HepG2 (cell line): ENCODE data around the gene FAM43B. TPM values are rescaled to one million over a fixed set of nuclear protein-coding genes. Genes with fewer than 3 reads are reported as not detected.

Experiments
- ARHGAP35 ChIP-seq: sonication (generic); formaldehyde crosslinking; IDR thresholded peaks from 2 replicates; pipeline ENCODE4 v1.9.0; 2022; ENCODE audit warnings: mild to moderate bottlenecking, inconsistent platforms, moderate library complexity, missing genetic modification reagents, borderline replicate concordance
- FOXC1 ChIP-seq: sonication (generic); formaldehyde crosslinking; IDR thresholded peaks from 2 replicates; pipeline ENCODE4 v1.8.0; 2022; ENCODE audit warnings: mild to moderate bottlenecking, missing genetic modification reagents, borderline replicate concordance
- GATAD1 ChIP-seq: IDR thresholded peaks from 2 replicates; pipeline ENCODE4 v1.6.1; 2016; ENCODE audit warnings: missing genetic modification reagents, missing compliant biosample characterization
- MLLT10 ChIP-seq: sonication (generic); formaldehyde crosslinking; IDR thresholded peaks from 2 replicates; pipeline ENCODE4 v1.4.0; 2020; ENCODE audit warnings: missing genetic modification reagents
- PCBP2 ChIP-seq: fragments of 200-400 bp; formaldehyde crosslinking; optimal IDR thresholded peaks from 2 replicates; pipeline ENCODE3; 2018; ENCODE audit warnings: low read length, low read depth; ENCODE audit not compliant: poor library complexity, severe bottlenecking
- RBM39 ChIP-seq: fragments of 200-400 bp; formaldehyde crosslinking; IDR thresholded peaks from one replicate; pipeline ENCODE4 v1.6.1; 2018; ENCODE audit warnings: antibody characterized with exemption, mild to moderate bottlenecking, low read depth, low read length; ENCODE audit not compliant: poor library complexity, severe bottlenecking
- RFX3 ChIP-seq: IDR thresholded peaks from 2 replicates; pipeline ENCODE4 v1.6.1; 2016; ENCODE audit warnings: missing biosample characterization, missing genetic modification reagents
- THAP9 ChIP-seq: sonication (generic); formaldehyde crosslinking; IDR thresholded peaks from 2 replicates; pipeline ENCODE4; 2020; ENCODE audit warnings: missing genetic modification reagents, mild to moderate bottlenecking, borderline replicate concordance
- ZBTB1 ChIP-seq: sonication (generic); formaldehyde crosslinking; IDR thresholded peaks from 2 replicates; pipeline ENCODE4 v1.4.0; 2020; ENCODE audit warnings: missing genetic modification reagents, borderline replicate concordance
- ZBTB25 ChIP-seq: IDR thresholded peaks from 2 replicates; pipeline ENCODE4 v1.6.1; 2018; ENCODE audit warnings: missing genetic modification reagents
- ZKSCAN8 ChIP-seq: IDR thresholded peaks from 2 replicates; pipeline ENCODE4 v1.6.1; 2016; ENCODE audit warnings: borderline replicate concordance, missing genetic modification reagents, missing compliant biosample characterization
- ZNF207 ChIP-seq: fragments of 450-650 bp; IDR thresholded peaks from 2 replicates; pipeline ENCODE4 v1.6.1; 2016; ENCODE audit warnings: antibody characterized with exemption, borderline replicate concordance
- ZNF263 ChIP-seq: sonication (generic); formaldehyde crosslinking; IDR thresholded peaks from 2 replicates; pipeline ENCODE4 v1.4.0; 2020; ENCODE audit warnings: missing genetic modification reagents
- ZNF296 ChIP-seq: sonication (generic); formaldehyde crosslinking; conservative IDR thresholded peaks from 2 replicates; pipeline ENCODE4 v1.5.0; 2020; ENCODE audit warnings: mild to moderate bottlenecking, missing genetic modification reagents
- ZNF362 ChIP-seq: sonication (generic); formaldehyde crosslinking; IDR thresholded peaks from 2 replicates; pipeline ENCODE4 v1.4.0; 2020; ENCODE audit warnings: missing genetic modification reagents, mild to moderate bottlenecking, borderline replicate concordance
- ZNF569 ChIP-seq: sonication (generic); formaldehyde crosslinking; IDR thresholded peaks from 2 replicates; pipeline ENCODE4 v1.5.0; 2020; ENCODE audit warnings: mild to moderate bottlenecking, missing genetic modification reagents, moderate library complexity, borderline replicate concordance
- ZNF639 ChIP-seq: conservative IDR thresholded peaks from 2 replicates; pipeline ENCODE4 v1.6.1; 2018; ENCODE audit warnings: missing genetic modification reagents
- ZNF75D ChIP-seq: sonication (generic); formaldehyde crosslinking; IDR thresholded peaks from 2 replicates; pipeline ENCODE4 v1.8.1; 2023; ENCODE audit warnings: missing genetic modification reagents, mild to moderate bottlenecking, borderline replicate concordance
- ZNF891 ChIP-seq: sonication (generic); formaldehyde crosslinking; IDR thresholded peaks from 2 replicates; pipeline ENCODE4 v1.5.0; 2020; ENCODE audit warnings: mild to moderate bottlenecking, missing genetic modification reagents
- ZSCAN29 ChIP-seq: sonication (generic); formaldehyde crosslinking; conservative IDR thresholded peaks from 2 replicates; pipeline ENCODE4 v1.4.0; 2020; ENCODE audit warnings: mild to moderate bottlenecking, missing genetic modification reagents
- polyA plus RNA-seq, 8 experiments: library from polyadenylated mRNA; depleted of rRNA in 3 of 8; stranded (reverse) in 7 of 8; unstranded in 1 of 8; fragments of >200 nt; fragmentation: Illumina TruSeq in 4 of 8; extraction: Trizol in 4 of 8; gene quantifications; 2 replicates each; pipeline versions ENCODE4 v1.2.1 to v1.2.3, GENCODE V29; 2011 to 2016; ENCODE audit warnings: low read depth in 4 of 8, missing spikeins in 1 of 8, mixed read lengths in 1 of 8; ENCODE audit not compliant: insufficient read depth in 1 of 8
- total RNA-seq, 5 experiments: library from RNA; depleted of rRNA; stranded (reverse); fragments of >200 nt; fragmentation: Illumina TruSeq; extraction: Trizol; gene quantifications; 2 replicates each; pipeline ENCODE4 v1.2.3, GENCODE V29; 2016; ENCODE audit warnings: low read depth in 1 of 5
- TF ChIP-seq, protein P1 (sequence below): IDR thresholded peaks from 2 replicates; pipeline ENCODE4 v1.6.1; 2016; ENCODE audit warnings: missing biosample characterization, missing genetic modification reagents, low read depth

Gene FAM43B
- total and polyA plus RNA-seq, 2 of the 13 experiments (the other 11 are each of a cell fraction or from before 2014, with no cell fraction given) = 0.63 to 3.7 TPM

GRCh38 chr1:20574686-20575540, 22.5 kb downstream of the FAM43B start (continued):
- TF ChIP-seq ZBTB25 (CRISPR knock-in tag) = no peak
- TF ChIP-seq ARHGAP35 (CRISPR knock-in tag) = no peak
- TF ChIP-seq ZNF207 = no peak
- no peak for TF ChIP-seq RBM39
- no peak for TF ChIP-seq RFX3 (CRISPR knock-in tag)
- no peak for TF ChIP-seq PCBP2
- TF ChIP-seq ZNF75D (CRISPR knock-in tag) = no peak
- TF ChIP-seq ZNF639 = no peak
- TF ChIP-seq ZNF891 (CRISPR knock-in tag) = no peak
- no peak for TF ChIP-seq ZNF263 (CRISPR knock-in tag)
- no peak for TF ChIP-seq ZBTB1 (CRISPR knock-in tag)
- no peak for TF ChIP-seq MLLT10 (CRISPR knock-in tag)
- no peak for TF ChIP-seq ZSCAN29
- no peak for TF ChIP-seq THAP9 (CRISPR knock-in tag)
- no peak for TF ChIP-seq ZNF569 (CRISPR knock-in tag)
- no peak for TF ChIP-seq ZNF296 (CRISPR knock-in tag)
- TF ChIP-seq, protein P1, sequence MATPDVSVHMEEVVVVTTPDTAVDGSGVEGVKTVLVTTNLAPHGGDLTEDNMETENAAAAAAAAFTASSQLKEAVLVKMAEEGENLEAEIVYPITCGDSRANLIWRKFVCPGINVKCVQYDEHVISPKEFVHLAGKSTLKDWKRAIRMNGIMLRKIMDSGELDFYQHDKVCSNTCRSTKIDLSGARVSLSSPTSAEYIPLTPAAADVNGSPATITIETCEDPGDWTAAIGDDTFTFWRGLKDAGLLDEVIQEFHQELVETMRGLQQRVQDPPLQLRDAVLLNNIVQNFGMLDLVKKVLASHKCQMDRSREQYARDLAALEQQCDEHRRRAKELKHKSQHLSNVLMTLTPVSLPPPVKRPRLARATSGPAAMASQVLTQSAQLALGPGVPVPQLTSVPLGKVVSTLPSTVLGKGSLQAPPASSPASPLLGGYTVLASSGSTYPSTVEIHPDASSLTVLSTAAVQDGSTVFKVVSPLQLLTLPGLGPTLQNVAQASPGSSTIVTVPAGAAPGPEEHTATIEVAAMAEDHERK (CRISPR knock-in tag) = no peak
- peak; percentile 36; the same call in 1 of the 2 replicates for TF ChIP-seq GATAD1 (CRISPR knock-in tag)
- no peak for TF ChIP-seq ZNF362
- TF ChIP-seq ZKSCAN8 (CRISPR knock-in tag) = 0 out of 2 replicates have a peak, but pooled peaks have one; percentile 27
- no peak for TF ChIP-seq FOXC1 (CRISPR knock-in tag)
